Measurements from ENCODE around the gene VSIG8.
A peak's percentile ranks its signal among the peaks of the same experiment; 100 is the strongest.

VSIG8 gene

DNA sequence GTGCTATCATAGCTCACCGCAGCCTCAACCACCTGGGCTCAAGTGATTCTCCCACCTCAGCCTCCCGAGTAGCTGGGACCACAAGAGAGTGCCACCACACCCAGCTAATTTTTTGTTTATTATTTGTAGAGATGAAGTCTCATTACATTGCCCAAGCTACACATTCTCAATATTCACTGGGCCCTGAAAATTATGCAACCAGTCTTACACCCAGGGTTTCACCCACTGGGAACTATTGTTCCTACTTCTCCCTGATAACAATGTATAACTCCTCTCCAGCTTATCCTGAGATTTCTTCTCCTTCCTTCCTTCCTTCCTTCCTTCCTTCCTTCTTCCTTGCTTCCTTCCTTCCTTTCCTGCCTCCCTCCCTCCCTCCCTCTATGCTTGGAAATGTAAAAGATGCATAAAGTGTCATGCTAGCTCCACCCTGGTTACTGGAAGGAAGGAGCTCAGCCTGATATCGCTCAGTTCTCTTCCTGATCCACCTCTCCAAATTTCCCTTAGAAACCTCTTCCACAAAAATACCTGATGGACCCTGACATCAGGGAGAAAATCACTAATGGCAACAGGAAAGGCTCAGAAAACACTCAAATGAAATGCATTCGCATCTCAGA, 11.2 kb upstream of the VSIG8 start:
- no peak for DNase-seq (ENCODE audit: low read depth)
- H3K4me3 ChIP-seq (ENCODE audit: low read depth, low read length), result no peak overlapping the region
- TF ChIP-seq, protein P1, sequence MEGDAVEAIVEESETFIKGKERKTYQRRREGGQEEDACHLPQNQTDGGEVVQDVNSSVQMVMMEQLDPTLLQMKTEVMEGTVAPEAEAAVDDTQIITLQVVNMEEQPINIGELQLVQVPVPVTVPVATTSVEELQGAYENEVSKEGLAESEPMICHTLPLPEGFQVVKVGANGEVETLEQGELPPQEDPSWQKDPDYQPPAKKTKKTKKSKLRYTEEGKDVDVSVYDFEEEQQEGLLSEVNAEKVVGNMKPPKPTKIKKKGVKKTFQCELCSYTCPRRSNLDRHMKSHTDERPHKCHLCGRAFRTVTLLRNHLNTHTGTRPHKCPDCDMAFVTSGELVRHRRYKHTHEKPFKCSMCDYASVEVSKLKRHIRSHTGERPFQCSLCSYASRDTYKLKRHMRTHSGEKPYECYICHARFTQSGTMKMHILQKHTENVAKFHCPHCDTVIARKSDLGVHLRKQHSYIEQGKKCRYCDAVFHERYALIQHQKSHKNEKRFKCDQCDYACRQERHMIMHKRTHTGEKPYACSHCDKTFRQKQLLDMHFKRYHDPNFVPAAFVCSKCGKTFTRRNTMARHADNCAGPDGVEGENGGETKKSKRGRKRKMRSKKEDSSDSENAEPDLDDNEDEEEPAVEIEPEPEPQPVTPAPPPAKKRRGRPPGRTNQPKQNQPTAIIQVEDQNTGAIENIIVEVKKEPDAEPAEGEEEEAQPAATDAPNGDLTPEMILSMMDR (conservative IDR thresholded peaks at IDR 0.05; ENCODE audit: low read depth, low read length), result no peak

DNA sequence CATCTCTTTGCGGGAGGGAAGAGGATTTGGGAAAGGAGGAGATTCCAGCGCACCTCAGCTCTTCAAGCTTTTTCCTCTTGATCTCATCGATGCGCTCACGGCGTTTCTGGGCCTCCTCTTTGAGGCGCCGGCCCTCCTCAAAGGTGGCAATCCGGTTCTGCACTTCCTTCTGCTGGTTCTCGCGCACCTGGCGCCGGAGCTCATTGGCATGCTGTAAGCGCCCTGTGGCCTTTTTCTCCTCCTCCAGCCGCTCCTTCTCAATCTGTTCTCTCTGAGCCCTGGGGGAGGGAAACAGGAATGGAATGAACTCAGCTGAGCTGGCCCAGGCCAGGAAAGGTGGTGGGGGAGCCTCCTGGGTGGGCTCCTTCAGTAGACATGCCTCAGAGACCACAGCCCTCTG, 10.4 kb upstream of the VSIG8 start:
- no peak overlapping the region for H3K4me3 ChIP-seq (ENCODE audit: low read depth, low read length)
- no peak for DNase-seq (ENCODE audit: low read depth)
- TF ChIP-seq, protein P1 (conservative IDR thresholded peaks at IDR 0.05; ENCODE audit: low read depth, low read length), result no peak

DNA sequence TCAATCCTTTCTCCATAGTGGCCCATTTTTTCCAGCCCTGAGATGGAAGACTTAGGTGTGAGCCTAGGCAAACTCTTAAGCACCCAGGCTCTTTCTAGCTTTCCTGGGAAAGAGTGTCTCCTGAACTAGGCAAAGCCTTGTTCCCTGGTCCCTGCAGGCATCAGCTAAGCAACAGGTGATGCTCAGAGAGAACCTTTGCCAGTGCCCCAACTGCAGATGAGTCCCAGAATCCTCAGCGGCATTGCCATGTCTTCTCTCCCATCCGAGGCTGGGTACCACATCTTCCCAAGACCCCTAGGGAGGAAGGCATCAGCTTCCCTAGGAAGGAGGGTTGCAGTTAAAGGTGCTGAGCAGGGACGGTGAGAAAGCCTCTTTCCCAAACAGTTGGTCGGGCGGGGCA, 8.2 kb upstream of the VSIG8 start:
- H3K4me3 ChIP-seq (ENCODE audit: low read depth, low read length), result no peak overlapping the region
- TF ChIP-seq, protein P1 (conservative IDR thresholded peaks at IDR 0.05; ENCODE audit: low read depth, low read length), result no peak
- no peak for DNase-seq (ENCODE audit: low read depth)

DNA sequence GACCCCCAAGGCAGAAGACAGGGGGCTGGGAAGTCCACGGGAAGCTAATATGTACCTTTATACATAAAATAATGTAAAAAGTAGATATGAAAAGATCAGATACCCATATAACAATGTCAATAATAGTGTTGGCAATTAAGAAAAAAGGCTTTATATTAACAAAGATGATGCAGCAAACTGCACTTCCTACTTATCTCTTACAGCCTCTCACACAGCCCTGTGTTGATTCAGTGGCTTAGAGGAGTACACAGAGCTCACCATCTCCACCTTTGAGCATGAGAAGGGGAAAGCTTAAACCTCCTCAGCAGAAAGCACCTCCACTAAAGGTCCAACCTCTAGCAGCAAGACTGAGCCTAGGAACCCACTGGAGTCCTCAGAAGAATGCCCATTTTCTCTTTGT, 7.2 kb upstream of the VSIG8 start:
- DNase-seq (ENCODE audit: low read depth), result no peak
- TF ChIP-seq, protein P1 (conservative IDR thresholded peaks at IDR 0.05; ENCODE audit: low read depth, low read length), result no peak
- H3K4me3 ChIP-seq (ENCODE audit: low read depth, low read length), result no peak overlapping the region

DNA sequence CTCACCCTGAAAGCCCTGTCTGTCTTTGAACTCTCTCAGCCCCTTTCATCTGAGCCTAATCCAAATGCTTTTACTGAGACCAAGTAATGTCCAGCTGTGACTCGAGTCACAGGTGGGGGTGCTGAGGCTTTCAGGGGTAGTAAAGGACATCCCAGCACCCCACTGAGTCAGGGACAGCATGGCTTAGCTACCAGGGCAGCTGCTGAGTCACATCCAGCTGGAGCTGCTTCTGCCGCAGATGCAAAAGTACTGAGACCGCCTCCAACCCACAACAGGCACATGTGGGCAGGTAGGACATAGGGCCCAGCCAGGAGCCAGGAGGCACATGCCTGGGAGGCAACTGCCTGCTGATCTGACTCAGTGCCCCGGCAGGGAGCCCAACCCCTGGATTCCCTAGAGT, 6.7 kb upstream of the VSIG8 start:
- no peak overlapping the region for H3K4me3 ChIP-seq (ENCODE audit: low read depth, low read length)
- TF ChIP-seq, protein P1 (conservative IDR thresholded peaks at IDR 0.05; ENCODE audit: low read depth, low read length), result no peak
- DNase-seq (ENCODE audit: low read depth), result peak; percentile 72

DNA sequence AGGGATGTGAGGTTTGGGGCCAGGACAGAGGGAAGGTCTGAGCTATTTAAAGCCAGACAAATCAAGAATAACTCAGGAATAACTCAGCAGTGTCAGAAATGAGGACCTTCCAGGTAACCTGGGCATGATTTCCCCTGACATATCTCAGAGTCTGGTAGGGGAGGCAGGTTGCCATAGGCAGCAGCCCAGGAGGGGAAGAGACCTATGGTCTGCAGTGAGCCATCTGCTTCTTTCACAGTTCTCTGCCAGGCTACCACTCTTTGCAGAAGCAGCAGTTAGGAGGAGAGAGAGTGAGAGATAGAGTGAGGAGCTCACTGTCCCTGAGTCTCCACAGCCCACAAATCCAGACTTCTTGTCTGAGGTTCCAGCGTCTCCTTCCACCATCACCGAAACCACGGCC, 6.3 kb upstream of the VSIG8 start:
- TF ChIP-seq, protein P1 (conservative IDR thresholded peaks at IDR 0.05; ENCODE audit: low read depth, low read length), result no peak
- no peak for DNase-seq (ENCODE audit: low read depth)
- no peak overlapping the region for H3K4me3 ChIP-seq (ENCODE audit: low read depth, low read length)

DNA sequence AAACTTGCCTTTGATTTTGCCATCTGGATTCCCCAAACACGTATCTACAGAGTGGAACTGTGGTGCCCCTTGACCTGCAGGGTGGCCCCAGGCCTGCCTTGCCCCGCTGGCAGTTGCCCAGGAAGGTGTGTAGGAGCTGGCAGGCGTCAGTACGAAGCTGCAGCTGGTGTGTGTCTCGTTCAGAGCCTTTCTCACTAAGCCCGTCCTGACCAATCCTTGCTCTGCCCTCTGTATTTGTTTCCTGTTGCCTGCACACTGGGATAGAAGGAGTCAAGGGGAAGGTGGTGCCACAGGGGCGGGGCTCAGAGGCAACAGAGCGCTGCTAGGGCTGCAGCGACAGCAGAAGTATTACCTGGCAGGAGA, 5.2 kb upstream of the VSIG8 start:
- H3K4me3 ChIP-seq (ENCODE audit: low read depth, low read length), result no peak overlapping the region
- peak; percentile 39 for DNase-seq (ENCODE audit: low read depth)
- TF ChIP-seq, protein P1 (conservative IDR thresholded peaks at IDR 0.05; ENCODE audit: low read depth, low read length), result no peak
